ENCODE data around the gene ATP1B1. TPM values are rescaled to one million over a fixed set of nuclear protein-coding genes. Genes with fewer than 3 reads are reported as not detected.

Gene ATP1B1
- total RNA-seq, 1 donor from 2014 or later = 77.3 TPM

- no peak for TF ChIP-seq CTCF (IDR thresholded peaks at IDR 0.05; ENCODE audit: insufficient read depth, low read length, poor library complexity, severe bottlenecking)
- no peak overlapping the region for H3K4me3 ChIP-seq (ENCODE audit: low read depth, low read length)
Observed at GRCh38 chr1:169155675-169156074, 49.2 kb downstream of the ATP1B1 start.

GRCh38 chr1:169156580-169156979 is 50.1 kb downstream of the ATP1B1 start:
- Histone ChIP-seq H3K4me3 (ENCODE audit: low read depth, low read length) (no peak overlapping the region), H3K36me3 (ENCODE audit: control insufficient read depth, insufficient read depth, low read length) (no peaks in the 10 kb centered on the region), H3K27me3 (ENCODE audit: control insufficient read depth, insufficient read depth, low read length) (no peaks in the 10 kb centered on the region)
- DNase-seq (ENCODE audit: low read depth) = no peak
- TF ChIP-seq CTCF (IDR thresholded peaks at IDR 0.05; ENCODE audit: insufficient read depth, low read length, poor library complexity, severe bottlenecking) = no peak

More at GRCh38 chr1:169155675-169156074, 49.2 kb downstream of the ATP1B1 start:
- DNase-seq (ENCODE audit: low read depth) = no peak
- Histone ChIP-seq H3K27me3 (ENCODE audit: control insufficient read depth, insufficient read depth, low read length) (no peaks in the 10 kb centered on the region), H3K36me3 (ENCODE audit: control insufficient read depth, insufficient read depth, low read length) (no peaks in the 10 kb centered on the region)

- no peak for DNase-seq (ENCODE audit: low read depth)
- Histone ChIP-seq H3K36me3 (ENCODE audit: control insufficient read depth, insufficient read depth, low read length) (no peaks in the 10 kb centered on the region), H3K27me3 (ENCODE audit: control insufficient read depth, insufficient read depth, low read length) (no peaks in the 10 kb centered on the region), H3K4me3 (ENCODE audit: low read depth, low read length) (no peak overlapping the region)
- TF ChIP-seq CTCF (IDR thresholded peaks at IDR 0.05; ENCODE audit: insufficient read depth, low read length, poor library complexity, severe bottlenecking) = no peak
Observed at GRCh38 chr1:169160845-169161495, 54.5 kb downstream of the ATP1B1 start.

- no peak overlapping the region for H3K4me3 ChIP-seq (ENCODE audit: low read depth, low read length)
- TF ChIP-seq CTCF (IDR thresholded peaks at IDR 0.05; ENCODE audit: insufficient read depth, low read length, poor library complexity, severe bottlenecking) = no peak
- no peaks in the 10 kb centered on the region for H3K27me3 ChIP-seq (ENCODE audit: control insufficient read depth, insufficient read depth, low read length)
- no peaks in the 10 kb centered on the region for H3K36me3 ChIP-seq (ENCODE audit: control insufficient read depth, insufficient read depth, low read length)
- DNase-seq (ENCODE audit: low read depth) = no peak
Observed at GRCh38 chr1:169161496-169162194, 55.2 kb downstream of the ATP1B1 start.

GRCh38 chr1:169163059-169163458 is 56.6 kb downstream of the ATP1B1 start:
- no peak for DNase-seq (ENCODE audit: low read depth)
- H3K36me3 ChIP-seq (ENCODE audit: control insufficient read depth, insufficient read depth, low read length) = no peaks in the 10 kb centered on the region

More at GRCh38 chr1:169163059-169163458, 56.6 kb downstream of the ATP1B1 start:
- TF ChIP-seq CTCF (IDR thresholded peaks at IDR 0.05; ENCODE audit: insufficient read depth, low read length, poor library complexity, severe bottlenecking) = no peak
- H3K27me3 ChIP-seq (ENCODE audit: control insufficient read depth, insufficient read depth, low read length) = no peaks in the 10 kb centered on the region
- H3K4me3 ChIP-seq (ENCODE audit: low read depth, low read length) = no peak overlapping the region
